HepG2 (cell line): ENCODE results near the gene GCDH. TPM values are rescaled to one million over a fixed set of nuclear protein-coding genes. Genes with fewer than 3 reads are reported as not detected.
A peak's percentile ranks its signal among the peaks of the same experiment; 100 is the strongest.

Experiments
- FOXK2 ChIP-seq: fragments of 450-650 bp; IDR thresholded peaks from 2 replicates; pipeline ENCODE4 v1.6.1; 2016
- KLF12 ChIP-seq: sonication (generic); formaldehyde crosslinking; IDR thresholded peaks from 2 replicates; pipeline ENCODE4 v1.4.0; 2020; ENCODE audit warnings: missing genetic modification reagents, borderline replicate concordance
- MAFG ChIP-seq: sonication (generic); formaldehyde crosslinking; IDR thresholded peaks from 2 replicates; pipeline ENCODE4 v1.5.1; 2020; ENCODE audit warnings: mild to moderate bottlenecking, missing genetic modification reagents
- RXRB ChIP-seq: IDR thresholded peaks from 2 replicates; pipeline ENCODE4 v1.6.1; 2016; ENCODE audit warnings: borderline replicate concordance, missing genetic modification reagents, missing compliant biosample characterization
- TAF15 ChIP-seq: fragments of 200-400 bp; formaldehyde crosslinking; IDR thresholded peaks from one replicate; pipeline ENCODE4 v1.6.1; 2018; ENCODE audit warnings: mild to moderate bottlenecking, low read depth, low read length; ENCODE audit not compliant: poor library complexity, severe bottlenecking
- TARDBP ChIP-seq: sonication (generic); formaldehyde crosslinking; IDR thresholded peaks from 2 replicates; pipeline ENCODE4 v1.8.0; 2022; ENCODE audit warnings: mild to moderate bottlenecking, missing genetic modification reagents
- ZNF224 ChIP-seq: sonication (generic); formaldehyde crosslinking; IDR thresholded peaks from 2 replicates; pipeline ENCODE4 v1.5.0; 2020; ENCODE audit warnings: mild to moderate bottlenecking, missing genetic modification reagents
- polyA plus RNA-seq, 8 experiments: library from polyadenylated mRNA; depleted of rRNA in 3 of 8; stranded (reverse) in 7 of 8; unstranded in 1 of 8; fragments of >200 nt; fragmentation: Illumina TruSeq in 4 of 8; extraction: Trizol in 4 of 8; gene quantifications; 2 replicates each; pipeline versions ENCODE4 v1.2.1 to v1.2.3, GENCODE V29; 2011 to 2016; ENCODE audit warnings: low read depth in 4 of 8, missing spikeins in 1 of 8, mixed read lengths in 1 of 8; ENCODE audit not compliant: insufficient read depth in 1 of 8
- total RNA-seq, 5 experiments: library from RNA; depleted of rRNA; stranded (reverse); fragments of >200 nt; fragmentation: Illumina TruSeq; extraction: Trizol; gene quantifications; 2 replicates each; pipeline ENCODE4 v1.2.3, GENCODE V29; 2016; ENCODE audit warnings: low read depth in 1 of 5
- TF ChIP-seq, protein P1 (sequence below): sonication (generic); formaldehyde crosslinking; IDR thresholded peaks from 2 replicates; pipeline ENCODE4 v1.9.0; 2021; ENCODE audit warnings: mild to moderate bottlenecking, missing genetic modification reagents
- TF ChIP-seq, protein P2 (sequence below): sonication (generic); formaldehyde crosslinking; IDR thresholded peaks from 2 replicates; pipeline ENCODE4 v1.4.0; 2020; ENCODE audit warnings: mild to moderate bottlenecking, missing genetic modification reagents
- TF ChIP-seq, protein P3 (sequence below): sonication (generic); formaldehyde crosslinking; IDR thresholded peaks from 2 replicates; pipeline ENCODE4 v1.5.0; 2020; ENCODE audit warnings: mild to moderate bottlenecking, missing genetic modification reagents
- TF ChIP-seq, protein P4 (sequence below): sonication (generic); formaldehyde crosslinking; IDR thresholded peaks from 2 replicates; pipeline ENCODE4 v1.4.0; 2020; ENCODE audit warnings: missing genetic modification reagents

The GCDH gene
- total and polyA plus RNA-seq, 2 of the 13 experiments (the other 11 are each of a cell fraction or from before 2014, with no cell fraction given), result 15.1 to 38.0 TPM

DNA sequence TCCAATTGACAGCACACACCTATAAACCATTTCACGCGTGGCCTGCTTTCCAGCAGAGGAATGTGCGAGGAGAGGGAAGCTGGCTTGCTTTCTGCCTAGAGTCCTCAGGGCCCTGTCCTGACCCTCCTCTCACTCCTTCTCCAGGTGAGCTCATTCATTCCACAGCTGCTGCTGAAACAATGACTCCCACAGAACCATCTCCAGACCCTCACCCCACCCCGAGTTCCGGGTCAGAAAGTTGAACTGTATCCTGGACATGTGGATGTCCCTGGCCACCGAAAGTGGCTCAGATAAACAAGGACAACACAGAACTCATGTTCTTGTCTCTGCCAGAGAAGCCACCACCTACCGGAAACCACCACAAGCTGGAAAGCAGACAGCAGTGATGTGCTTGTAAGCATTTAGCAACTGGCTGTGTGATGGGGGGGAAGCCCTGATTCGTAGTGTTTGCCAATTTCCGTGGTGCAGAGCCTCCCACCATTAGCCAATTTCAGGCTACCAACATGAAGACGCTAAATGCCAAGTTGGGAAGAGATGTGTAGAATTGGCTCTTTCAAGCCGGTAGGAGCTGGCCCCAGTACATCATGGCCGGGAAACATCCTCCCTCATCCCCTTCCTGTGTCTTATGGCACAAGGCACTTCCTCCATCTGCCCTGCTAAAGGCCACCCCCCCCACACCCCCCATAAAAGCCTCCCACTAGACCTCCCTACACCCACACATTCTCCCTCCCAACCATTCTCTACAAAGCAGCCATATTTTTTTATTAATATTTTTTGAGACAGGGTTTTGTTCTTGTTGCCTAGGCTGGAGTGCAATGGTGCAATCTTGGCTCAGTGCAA, 23.1 kb downstream of the GCDH start (continued):
- TF ChIP-seq FOXK2 (peak; percentile 37; the same call in 1 of the 2 replicates), TAF15 (no peak), RXRB (CRISPR knock-in tag) (peak; percentile 16; the same call in 1 of the 2 replicates), TARDBP (CRISPR knock-in tag) (no peak), MAFG (CRISPR knock-in tag) (no peak), ZNF224 (no peak), KLF12 (CRISPR knock-in tag) (no peak)
- TF ChIP-seq, protein P1, sequence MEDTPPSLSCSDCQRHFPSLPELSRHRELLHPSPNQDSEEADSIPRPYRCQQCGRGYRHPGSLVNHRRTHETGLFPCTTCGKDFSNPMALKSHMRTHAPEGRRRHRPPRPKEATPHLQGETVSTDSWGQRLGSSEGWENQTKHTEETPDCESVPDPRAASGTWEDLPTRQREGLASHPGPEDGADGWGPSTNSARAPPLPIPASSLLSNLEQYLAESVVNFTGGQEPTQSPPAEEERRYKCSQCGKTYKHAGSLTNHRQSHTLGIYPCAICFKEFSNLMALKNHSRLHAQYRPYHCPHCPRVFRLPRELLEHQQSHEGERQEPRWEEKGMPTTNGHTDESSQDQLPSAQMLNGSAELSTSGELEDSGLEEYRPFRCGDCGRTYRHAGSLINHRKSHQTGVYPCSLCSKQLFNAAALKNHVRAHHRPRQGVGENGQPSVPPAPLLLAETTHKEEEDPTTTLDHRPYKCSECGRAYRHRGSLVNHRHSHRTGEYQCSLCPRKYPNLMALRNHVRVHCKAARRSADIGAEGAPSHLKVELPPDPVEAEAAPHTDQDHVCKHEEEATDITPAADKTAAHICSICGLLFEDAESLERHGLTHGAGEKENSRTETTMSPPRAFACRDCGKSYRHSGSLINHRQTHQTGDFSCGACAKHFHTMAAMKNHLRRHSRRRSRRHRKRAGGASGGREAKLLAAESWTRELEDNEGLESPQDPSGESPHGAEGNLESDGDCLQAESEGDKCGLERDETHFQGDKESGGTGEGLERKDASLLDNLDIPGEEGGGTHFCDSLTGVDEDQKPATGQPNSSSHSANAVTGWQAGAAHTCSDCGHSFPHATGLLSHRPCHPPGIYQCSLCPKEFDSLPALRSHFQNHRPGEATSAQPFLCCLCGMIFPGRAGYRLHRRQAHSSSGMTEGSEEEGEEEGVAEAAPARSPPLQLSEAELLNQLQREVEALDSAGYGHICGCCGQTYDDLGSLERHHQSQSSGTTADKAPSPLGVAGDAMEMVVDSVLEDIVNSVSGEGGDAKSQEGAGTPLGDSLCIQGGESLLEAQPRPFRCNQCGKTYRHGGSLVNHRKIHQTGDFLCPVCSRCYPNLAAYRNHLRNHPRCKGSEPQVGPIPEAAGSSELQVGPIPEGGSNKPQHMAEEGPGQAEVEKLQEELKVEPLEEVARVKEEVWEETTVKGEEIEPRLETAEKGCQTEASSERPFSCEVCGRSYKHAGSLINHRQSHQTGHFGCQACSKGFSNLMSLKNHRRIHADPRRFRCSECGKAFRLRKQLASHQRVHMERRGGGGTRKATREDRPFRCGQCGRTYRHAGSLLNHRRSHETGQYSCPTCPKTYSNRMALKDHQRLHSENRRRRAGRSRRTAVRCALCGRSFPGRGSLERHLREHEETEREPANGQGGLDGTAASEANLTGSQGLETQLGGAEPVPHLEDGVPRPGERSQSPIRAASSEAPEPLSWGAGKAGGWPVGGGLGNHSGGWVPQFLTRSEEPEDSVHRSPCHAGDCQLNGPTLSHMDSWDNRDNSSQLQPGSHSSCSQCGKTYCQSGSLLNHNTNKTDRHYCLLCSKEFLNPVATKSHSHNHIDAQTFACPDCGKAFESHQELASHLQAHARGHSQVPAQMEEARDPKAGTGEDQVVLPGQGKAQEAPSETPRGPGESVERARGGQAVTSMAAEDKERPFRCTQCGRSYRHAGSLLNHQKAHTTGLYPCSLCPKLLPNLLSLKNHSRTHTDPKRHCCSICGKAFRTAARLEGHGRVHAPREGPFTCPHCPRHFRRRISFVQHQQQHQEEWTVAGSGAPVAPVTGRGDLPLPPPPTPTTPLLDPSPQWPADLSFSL (CRISPR knock-in tag), result no peak
- TF ChIP-seq, protein P2, sequence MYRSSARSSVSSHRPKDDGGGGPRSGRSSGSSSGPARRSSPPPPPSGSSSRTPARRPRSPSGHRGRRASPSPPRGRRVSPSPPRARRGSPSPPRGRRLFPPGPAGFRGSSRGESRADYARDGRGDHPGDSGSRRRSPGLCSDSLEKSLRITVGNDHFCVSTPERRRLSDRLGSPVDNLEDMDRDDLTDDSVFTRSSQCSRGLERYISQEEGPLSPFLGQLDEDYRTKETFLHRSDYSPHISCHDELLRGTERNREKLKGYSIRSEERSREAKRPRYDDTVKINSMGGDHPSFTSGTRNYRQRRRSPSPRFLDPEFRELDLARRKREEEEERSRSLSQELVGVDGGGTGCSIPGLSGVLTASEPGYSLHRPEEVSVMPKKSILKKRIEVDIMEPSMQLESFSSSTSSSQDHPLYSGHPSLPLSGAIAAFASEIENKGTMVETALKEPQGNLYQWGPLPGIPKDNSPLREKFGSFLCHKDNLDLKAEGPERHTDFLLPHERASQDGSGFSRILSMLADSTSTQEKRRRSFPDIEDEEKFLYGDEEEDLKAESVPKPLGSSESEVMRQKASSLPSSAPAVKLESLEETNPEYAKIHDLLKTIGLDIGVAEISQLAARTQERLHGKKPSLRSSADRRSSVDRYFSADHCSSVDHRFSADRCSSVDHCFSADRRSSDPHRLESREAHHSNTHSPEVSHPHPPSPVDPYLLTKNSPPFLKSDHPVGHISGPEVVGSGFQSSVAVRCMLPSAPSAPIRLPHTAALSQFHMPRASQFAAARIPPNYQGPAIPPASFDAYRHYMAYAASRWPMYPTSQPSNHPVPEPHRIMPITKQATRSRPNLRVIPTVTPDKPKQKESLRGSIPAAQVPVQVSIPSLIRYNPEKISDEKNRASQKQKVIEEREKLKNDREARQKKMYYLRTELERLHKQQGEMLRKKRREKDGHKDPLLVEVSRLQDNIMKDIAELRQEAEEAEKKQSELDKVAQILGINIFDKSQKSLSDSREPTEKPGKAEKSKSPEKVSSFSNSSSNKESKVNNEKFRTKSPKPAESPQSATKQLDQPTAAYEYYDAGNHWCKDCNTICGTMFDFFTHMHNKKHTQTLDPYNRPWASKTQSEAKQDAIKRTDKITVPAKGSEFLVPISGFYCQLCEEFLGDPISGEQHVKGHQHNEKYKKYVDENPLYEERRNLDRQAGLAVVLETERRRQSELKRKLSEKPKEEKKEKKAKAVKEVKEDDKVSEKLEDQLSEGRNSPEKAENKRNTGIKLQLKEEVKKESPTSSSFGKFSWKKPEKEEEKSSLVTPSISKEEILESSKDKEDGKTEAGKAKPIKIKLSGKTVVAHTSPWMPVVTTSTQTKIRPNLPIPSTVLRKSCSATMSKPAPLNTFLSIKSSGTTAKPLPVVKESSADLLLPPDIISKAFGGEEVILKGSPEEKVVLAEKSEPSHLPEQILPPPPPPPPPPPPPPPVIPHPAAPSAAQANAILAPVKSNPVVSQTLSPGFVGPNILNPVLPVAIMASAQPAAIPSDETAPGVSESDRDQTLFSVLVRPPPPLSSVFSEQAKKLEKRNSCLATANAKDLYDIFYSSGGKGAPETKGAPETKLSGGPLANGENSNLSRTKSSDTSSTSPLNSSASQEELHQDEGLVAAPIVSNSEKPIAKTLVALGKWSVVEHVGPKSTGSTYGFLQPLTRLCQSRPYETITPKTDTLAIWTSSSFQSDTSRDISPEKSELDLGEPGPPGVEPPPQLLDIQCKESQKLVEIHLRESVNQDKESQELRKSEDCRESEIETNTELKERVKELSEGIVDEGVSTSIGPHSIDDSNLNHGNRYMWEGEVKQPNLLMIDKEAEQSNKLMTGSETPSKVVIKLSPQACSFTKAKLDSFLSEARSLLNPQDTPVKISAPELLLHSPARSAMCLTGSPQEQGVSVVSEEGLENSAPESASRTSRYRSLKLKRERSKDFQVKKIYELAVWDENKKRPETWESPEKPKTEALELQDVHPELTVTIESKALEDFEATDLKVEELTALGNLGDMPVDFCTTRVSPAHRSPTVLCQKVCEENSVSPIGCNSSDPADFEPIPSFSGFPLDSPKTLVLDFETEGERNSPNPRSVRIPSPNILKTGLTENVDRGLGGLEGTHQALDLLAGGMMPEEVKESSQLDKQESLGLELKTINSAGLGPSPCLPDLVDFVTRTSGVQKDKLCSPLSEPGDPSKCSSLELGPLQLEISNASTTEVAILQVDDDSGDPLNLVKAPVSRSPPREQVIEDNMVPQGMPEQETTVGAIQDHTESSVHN (CRISPR knock-in tag), result no peak
- TF ChIP-seq, protein P3, sequence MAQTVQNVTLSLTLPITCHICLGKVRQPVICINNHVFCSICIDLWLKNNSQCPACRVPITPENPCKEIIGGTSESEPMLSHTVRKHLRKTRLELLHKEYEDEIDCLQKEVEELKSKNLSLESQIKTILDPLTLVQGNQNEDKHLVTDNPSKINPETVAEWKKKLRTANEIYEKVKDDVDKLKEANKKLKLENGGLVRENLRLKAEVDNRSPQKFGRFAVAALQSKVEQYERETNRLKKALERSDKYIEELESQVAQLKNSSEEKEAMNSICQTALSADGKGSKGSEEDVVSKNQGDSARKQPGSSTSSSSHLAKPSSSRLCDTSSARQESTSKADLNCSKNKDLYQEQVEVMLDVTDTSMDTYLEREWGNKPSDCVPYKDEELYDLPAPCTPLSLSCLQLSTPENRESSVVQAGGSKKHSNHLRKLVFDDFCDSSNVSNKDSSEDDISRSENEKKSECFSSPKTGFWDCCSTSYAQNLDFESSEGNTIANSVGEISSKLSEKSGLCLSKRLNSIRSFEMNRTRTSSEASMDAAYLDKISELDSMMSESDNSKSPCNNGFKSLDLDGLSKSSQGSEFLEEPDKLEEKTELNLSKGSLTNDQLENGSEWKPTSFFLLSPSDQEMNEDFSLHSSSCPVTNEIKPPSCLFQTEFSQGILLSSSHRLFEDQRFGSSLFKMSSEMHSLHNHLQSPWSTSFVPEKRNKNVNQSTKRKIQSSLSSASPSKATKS (CRISPR knock-in tag), result no peak
- TF ChIP-seq, protein P4, sequence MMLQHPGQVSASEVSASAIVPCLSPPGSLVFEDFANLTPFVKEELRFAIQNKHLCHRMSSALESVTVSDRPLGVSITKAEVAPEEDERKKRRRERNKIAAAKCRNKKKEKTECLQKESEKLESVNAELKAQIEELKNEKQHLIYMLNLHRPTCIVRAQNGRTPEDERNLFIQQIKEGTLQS (CRISPR knock-in tag), result no peak
